ENCODE results near the gene SCAF1. TPM values are rescaled to one million over a fixed set of nuclear protein-coding genes. Genes with fewer than 3 reads are reported as not detected.

Gene SCAF1
- total RNA-seq, 1 experiment from 2014 or later: 103 TPM

DNA sequence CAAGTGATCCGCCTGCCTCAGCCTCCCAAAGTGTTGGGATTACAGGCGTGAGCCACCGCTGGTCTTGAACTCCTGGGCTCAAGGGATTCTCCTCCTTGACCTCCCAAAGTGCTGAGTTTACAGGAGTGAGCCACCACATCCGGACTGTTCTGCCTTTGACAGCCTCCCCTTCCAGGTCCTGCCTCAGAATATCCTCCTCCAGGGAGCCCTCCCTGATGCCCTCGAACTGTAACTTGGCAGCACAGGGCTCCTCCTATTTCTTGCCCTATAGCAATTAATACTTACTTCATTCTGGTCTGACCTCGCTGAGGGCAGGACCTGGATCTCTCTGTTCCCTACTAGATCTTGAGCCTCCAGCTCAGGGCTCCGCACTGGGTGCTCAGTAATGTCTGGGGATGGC, 54.9 kb downstream of the SCAF1 start:
- CTCF ChIA-PET: interaction anchor here (1.0 to 1.4 kb wide), 2 partner anchors 13 to 16 kb away, joined by 4 read pairs; no protein-coding TSS in a partner anchor
- POLR2A ChIA-PET: no interaction called here
- H3K4me1 Mint-ChIP-seq: peaks cover 7% of the 10 kb centered on the region; the same call in 1 of the 2 replicates
- peaks cover 28% of the 10 kb centered on the region for H3K36me3 Mint-ChIP-seq
- ATAC-seq: no peak
- no peak for DNase-seq (ENCODE audit: low spot score)
- H3K27ac Mint-ChIP-seq: no peak overlapping the region
- peaks cover 3% of the 10 kb centered on the region for H3K9me3 Mint-ChIP-seq
- H3K4me3 Mint-ChIP-seq: no peak overlapping the region
- no peaks in the 10 kb centered on the region for H3K27me3 Mint-ChIP-seq (ENCODE audit: low read depth)
- TF ChIP-seq FOXP1 (CRISPR knock-in tag; IDR thresholded peaks at IDR 0.05; ENCODE audit: borderline replicate concordance) (no peak), FOXJ3 (CRISPR knock-in tag; IDR thresholded peaks at IDR 0.05; ENCODE audit: borderline replicate concordance) (no peak), ZNF671 (CRISPR knock-in tag; IDR thresholded peaks at IDR 0.05) (no peak), JAZF1 (CRISPR knock-in tag; IDR thresholded peaks at IDR 0.05) (no peak), IRF2 (CRISPR knock-in tag; IDR thresholded peaks at IDR 0.05; ENCODE audit: borderline replicate concordance, low read depth) (no peak), SOX15 (CRISPR knock-in tag; IDR thresholded peaks at IDR 0.05) (no peak)
- TF ChIP-seq, protein P1, sequence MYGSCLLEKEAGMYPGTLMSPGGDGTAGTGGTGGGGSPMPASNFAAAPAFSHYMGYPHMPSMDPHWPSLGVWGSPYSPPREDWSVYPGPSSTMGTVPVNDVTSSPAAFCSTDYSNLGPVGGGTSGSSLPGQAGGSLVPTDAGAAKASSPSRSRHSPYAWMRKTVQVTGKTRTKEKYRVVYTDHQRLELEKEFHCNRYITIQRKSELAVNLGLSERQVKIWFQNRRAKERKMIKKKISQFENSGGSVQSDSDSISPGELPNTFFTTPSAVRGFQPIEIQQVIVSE (CRISPR knock-in tag; IDR thresholded peaks at IDR 0.05; ENCODE audit: borderline replicate concordance): no peak

DNA sequence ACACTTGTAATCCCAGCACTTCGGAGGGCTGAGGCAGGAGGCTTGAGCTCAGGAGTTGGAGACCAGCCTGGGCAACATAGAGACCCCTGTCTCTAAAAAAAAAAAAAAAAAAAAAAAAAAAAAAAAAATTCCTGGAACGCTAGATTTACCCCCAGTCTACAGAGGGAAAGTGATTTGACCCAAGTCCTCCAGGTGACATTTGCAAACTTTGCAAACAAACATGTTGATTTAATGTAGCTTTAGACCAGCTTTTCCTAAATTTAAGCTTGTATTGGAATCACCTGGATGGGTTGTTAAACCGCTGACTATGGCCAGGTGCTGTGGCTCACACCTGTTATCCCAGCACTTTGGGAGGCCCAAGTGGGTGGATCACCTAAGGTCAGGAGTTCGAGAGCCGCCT, 57.4 kb downstream of the SCAF1 start:
- TF ChIP-seq NR1H2 (CRISPR knock-in tag; IDR thresholded peaks at IDR 0.05) (no peak), MYBL2 (CRISPR knock-in tag; IDR thresholded peaks at IDR 0.05) (no peak), ZNF219 (CRISPR knock-in tag; IDR thresholded peaks at IDR 0.05; ENCODE audit: borderline replicate concordance) (no peak), ELF4 (CRISPR knock-in tag; IDR thresholded peaks at IDR 0.05; ENCODE audit: low read depth) (no peak), ZNF317 (CRISPR knock-in tag; IDR thresholded peaks at IDR 0.05; ENCODE audit: borderline replicate concordance, low read depth) (no peak), RORB (CRISPR knock-in tag; IDR thresholded peaks at IDR 0.05) (no peak)
- TF ChIP-seq, protein P2, sequence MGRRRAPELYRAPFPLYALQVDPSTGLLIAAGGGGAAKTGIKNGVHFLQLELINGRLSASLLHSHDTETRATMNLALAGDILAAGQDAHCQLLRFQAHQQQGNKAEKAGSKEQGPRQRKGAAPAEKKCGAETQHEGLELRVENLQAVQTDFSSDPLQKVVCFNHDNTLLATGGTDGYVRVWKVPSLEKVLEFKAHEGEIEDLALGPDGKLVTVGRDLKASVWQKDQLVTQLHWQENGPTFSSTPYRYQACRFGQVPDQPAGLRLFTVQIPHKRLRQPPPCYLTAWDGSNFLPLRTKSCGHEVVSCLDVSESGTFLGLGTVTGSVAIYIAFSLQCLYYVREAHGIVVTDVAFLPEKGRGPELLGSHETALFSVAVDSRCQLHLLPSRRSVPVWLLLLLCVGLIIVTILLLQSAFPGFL (CRISPR knock-in tag; IDR thresholded peaks at IDR 0.05; ENCODE audit: borderline replicate concordance): no peak
- TF ChIP-seq, protein P3, sequence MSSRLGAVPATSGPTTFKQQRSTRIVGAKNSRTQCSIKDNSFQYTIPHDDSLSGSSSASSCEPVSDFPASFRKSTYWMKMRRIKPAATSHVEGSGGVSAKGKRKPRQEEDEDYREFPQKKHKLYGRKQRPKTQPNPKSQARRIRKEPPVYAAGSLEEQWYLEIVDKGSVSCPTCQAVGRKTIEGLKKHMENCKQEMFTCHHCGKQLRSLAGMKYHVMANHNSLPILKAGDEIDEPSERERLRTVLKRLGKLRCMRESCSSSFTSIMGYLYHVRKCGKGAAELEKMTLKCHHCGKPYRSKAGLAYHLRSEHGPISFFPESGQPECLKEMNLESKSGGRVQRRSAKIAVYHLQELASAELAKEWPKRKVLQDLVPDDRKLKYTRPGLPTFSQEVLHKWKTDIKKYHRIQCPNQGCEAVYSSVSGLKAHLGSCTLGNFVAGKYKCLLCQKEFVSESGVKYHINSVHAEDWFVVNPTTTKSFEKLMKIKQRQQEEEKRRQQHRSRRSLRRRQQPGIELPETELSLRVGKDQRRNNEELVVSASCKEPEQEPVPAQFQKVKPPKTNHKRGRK (CRISPR knock-in tag; IDR thresholded peaks at IDR 0.05; ENCODE audit: borderline replicate concordance): no peak
- TF ChIP-seq, protein P4, sequence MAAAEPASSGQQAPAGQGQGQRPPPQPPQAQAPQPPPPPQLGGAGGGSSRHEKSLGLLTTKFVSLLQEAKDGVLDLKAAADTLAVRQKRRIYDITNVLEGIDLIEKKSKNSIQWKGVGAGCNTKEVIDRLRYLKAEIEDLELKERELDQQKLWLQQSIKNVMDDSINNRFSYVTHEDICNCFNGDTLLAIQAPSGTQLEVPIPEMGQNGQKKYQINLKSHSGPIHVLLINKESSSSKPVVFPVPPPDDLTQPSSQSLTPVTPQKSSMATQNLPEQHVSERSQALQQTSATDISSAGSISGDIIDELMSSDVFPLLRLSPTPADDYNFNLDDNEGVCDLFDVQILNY (CRISPR knock-in tag; IDR thresholded peaks at IDR 0.05): no peak
- TF ChIP-seq, protein P5, sequence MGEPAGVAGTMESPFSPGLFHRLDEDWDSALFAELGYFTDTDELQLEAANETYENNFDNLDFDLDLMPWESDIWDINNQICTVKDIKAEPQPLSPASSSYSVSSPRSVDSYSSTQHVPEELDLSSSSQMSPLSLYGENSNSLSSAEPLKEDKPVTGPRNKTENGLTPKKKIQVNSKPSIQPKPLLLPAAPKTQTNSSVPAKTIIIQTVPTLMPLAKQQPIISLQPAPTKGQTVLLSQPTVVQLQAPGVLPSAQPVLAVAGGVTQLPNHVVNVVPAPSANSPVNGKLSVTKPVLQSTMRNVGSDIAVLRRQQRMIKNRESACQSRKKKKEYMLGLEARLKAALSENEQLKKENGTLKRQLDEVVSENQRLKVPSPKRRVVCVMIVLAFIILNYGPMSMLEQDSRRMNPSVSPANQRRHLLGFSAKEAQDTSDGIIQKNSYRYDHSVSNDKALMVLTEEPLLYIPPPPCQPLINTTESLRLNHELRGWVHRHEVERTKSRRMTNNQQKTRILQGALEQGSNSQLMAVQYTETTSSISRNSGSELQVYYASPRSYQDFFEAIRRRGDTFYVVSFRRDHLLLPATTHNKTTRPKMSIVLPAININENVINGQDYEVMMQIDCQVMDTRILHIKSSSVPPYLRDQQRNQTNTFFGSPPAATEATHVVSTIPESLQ (CRISPR knock-in tag; IDR thresholded peaks at IDR 0.05): no peak
- TF ChIP-seq, protein P6, sequence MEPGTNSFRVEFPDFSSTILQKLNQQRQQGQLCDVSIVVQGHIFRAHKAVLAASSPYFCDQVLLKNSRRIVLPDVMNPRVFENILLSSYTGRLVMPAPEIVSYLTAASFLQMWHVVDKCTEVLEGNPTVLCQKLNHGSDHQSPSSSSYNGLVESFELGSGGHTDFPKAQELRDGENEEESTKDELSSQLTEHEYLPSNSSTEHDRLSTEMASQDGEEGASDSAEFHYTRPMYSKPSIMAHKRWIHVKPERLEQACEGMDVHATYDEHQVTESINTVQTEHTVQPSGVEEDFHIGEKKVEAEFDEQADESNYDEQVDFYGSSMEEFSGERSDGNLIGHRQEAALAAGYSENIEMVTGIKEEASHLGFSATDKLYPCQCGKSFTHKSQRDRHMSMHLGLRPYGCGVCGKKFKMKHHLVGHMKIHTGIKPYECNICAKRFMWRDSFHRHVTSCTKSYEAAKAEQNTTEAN (CRISPR knock-in tag; IDR thresholded peaks at IDR 0.05): no peak
- TF ChIP-seq, protein P7, sequence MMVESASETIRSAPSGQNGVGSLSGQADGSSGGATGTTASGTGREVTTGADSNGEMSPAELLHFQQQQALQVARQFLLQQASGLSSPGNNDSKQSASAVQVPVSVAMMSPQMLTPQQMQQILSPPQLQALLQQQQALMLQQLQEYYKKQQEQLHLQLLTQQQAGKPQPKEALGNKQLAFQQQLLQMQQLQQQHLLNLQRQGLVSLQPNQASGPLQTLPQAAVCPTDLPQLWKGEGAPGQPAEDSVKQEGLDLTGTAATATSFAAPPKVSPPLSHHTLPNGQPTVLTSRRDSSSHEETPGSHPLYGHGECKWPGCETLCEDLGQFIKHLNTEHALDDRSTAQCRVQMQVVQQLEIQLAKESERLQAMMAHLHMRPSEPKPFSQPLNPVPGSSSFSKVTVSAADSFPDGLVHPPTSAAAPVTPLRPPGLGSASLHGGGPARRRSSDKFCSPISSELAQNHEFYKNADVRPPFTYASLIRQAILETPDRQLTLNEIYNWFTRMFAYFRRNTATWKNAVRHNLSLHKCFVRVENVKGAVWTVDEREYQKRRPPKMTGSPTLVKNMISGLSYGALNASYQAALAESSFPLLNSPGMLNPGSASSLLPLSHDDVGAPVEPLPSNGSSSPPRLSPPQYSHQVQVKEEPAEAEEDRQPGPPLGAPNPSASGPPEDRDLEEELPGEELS (CRISPR knock-in tag; IDR thresholded peaks at IDR 0.05): no peak
- H3K27me3 Mint-ChIP-seq (ENCODE audit: low read depth): no peaks in the 10 kb centered on the region
- CTCF ChIA-PET: no interaction called here
- POLR2A ChIA-PET: no interaction called here
- DNase-seq (ENCODE audit: low spot score) (no peak), ATAC-seq (no peak)
- no peak overlapping the region for H3K27ac Mint-ChIP-seq
- no peak overlapping the region for H3K4me3 Mint-ChIP-seq
- H3K36me3 Mint-ChIP-seq: peaks cover 20% of the 10 kb centered on the region
- no peaks in the 10 kb centered on the region for H3K9me3 Mint-ChIP-seq
- no peaks in the 10 kb centered on the region for H3K4me1 Mint-ChIP-seq
